ENCODE data around the gene GFI1. TPM values are rescaled to one million over a fixed set of nuclear protein-coding genes. Genes with fewer than 3 reads are reported as not detected.

Gene GFI1
- total RNA-seq, 1 experiment from 2014 or later = 0.35 TPM

DNA sequence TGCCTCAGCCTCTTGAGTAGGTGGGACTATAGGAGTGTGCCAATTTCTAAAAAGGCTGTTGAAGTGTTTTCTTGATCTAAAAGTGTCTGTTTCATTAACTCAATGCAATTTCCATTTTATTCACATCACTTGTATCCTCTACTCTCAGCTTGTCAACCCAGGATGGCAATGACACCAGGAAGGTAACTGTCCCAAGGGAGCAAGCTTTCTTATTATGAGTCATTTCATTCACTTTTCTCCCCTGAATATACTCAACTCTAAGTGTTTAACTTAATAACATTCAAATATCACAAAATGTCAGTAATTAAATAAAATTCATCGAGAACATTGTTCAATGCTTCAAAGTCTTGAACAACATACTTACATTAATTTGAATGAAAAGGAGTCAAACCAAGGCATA lies 22.9 kb upstream of the GFI1 start:
- TF ChIP-seq, protein P1, sequence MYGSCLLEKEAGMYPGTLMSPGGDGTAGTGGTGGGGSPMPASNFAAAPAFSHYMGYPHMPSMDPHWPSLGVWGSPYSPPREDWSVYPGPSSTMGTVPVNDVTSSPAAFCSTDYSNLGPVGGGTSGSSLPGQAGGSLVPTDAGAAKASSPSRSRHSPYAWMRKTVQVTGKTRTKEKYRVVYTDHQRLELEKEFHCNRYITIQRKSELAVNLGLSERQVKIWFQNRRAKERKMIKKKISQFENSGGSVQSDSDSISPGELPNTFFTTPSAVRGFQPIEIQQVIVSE (CRISPR knock-in tag; IDR thresholded peaks at IDR 0.05; ENCODE audit: borderline replicate concordance) = no peak
- TF ChIP-seq, protein P2, sequence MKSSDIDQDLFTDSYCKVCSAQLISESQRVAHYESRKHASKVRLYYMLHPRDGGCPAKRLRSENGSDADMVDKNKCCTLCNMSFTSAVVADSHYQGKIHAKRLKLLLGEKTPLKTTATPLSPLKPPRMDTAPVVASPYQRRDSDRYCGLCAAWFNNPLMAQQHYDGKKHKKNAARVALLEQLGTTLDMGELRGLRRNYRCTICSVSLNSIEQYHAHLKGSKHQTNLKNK (CRISPR knock-in tag; IDR thresholded peaks at IDR 0.05) = no peak
- no peak for TF ChIP-seq TEAD1 (CRISPR knock-in tag; IDR thresholded peaks at IDR 0.05)
- TF ChIP-seq, protein P3, sequence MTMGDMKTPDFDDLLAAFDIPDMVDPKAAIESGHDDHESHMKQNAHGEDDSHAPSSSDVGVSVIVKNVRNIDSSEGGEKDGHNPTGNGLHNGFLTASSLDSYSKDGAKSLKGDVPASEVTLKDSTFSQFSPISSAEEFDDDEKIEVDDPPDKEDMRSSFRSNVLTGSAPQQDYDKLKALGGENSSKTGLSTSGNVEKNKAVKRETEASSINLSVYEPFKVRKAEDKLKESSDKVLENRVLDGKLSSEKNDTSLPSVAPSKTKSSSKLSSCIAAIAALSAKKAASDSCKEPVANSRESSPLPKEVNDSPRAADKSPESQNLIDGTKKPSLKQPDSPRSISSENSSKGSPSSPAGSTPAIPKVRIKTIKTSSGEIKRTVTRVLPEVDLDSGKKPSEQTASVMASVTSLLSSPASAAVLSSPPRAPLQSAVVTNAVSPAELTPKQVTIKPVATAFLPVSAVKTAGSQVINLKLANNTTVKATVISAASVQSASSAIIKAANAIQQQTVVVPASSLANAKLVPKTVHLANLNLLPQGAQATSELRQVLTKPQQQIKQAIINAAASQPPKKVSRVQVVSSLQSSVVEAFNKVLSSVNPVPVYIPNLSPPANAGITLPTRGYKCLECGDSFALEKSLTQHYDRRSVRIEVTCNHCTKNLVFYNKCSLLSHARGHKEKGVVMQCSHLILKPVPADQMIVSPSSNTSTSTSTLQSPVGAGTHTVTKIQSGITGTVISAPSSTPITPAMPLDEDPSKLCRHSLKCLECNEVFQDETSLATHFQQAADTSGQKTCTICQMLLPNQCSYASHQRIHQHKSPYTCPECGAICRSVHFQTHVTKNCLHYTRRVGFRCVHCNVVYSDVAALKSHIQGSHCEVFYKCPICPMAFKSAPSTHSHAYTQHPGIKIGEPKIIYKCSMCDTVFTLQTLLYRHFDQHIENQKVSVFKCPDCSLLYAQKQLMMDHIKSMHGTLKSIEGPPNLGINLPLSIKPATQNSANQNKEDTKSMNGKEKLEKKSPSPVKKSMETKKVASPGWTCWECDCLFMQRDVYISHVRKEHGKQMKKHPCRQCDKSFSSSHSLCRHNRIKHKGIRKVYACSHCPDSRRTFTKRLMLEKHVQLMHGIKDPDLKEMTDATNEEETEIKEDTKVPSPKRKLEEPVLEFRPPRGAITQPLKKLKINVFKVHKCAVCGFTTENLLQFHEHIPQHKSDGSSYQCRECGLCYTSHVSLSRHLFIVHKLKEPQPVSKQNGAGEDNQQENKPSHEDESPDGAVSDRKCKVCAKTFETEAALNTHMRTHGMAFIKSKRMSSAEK (CRISPR knock-in tag; IDR thresholded peaks at IDR 0.05; ENCODE audit: borderline replicate concordance) = no peak
- peaks cover 5% of the 10 kb centered on the region for H3K9me3 Mint-ChIP-seq
- DNase-seq (ENCODE audit: low spot score) (no peak), ATAC-seq (no peak)
- no peaks in the 10 kb centered on the region for H3K27me3 Mint-ChIP-seq (ENCODE audit: low read depth)
- H3K27ac Mint-ChIP-seq = no peak overlapping the region
- CTCF ChIA-PET = no interaction called here
- H3K36me3 Mint-ChIP-seq = no peaks in the 10 kb centered on the region
- no peak overlapping the region for H3K4me3 Mint-ChIP-seq
- no peaks in the 10 kb centered on the region for H3K4me1 Mint-ChIP-seq
- POLR2A ChIA-PET = no interaction called here

DNA sequence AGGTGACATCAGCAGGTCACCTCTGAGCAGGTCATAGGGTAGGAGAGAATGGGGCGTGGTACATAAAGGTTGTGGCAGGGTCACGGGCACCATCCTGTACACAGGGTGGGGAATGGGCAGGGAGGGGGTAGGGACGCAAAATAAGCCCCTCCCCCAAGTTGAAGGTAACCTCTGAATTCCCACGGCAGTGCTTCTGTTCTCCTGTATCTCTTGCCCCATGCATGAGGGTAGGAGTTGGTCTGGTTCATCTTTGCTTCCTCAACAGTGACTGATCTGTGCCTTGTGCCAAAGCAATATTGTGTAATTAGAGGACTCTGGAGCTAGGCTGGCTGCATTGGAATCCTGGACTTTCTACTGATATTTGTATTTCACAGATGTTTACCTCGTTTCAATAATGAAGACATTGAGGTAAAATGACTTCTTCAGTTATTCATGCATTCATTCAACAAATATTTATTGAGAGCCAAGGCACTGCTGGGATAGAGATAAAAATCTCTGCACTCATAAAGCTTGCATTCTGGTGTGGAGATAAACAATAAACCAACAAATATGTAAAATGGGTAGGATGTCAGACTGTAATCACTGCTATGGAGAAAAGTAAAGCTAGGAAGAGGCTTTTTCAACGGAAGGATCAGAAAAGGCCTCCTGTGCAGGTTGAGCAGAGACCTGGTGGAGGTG lies 18.4 kb upstream of the GFI1 start:
- peaks cover 8% of the 10 kb centered on the region for H3K9me3 Mint-ChIP-seq
- ChIA-PET CTCF (no interaction called here), POLR2A (no interaction called here)
- no peak for ATAC-seq
- H3K27me3 Mint-ChIP-seq (ENCODE audit: low read depth) = 0 out of 2 replicates have a peak, but pooled peaks cover 2% of the 10 kb centered on the region
- no peaks in the 10 kb centered on the region for H3K4me1 Mint-ChIP-seq
- no peak overlapping the region for H3K4me3 Mint-ChIP-seq
- H3K27ac Mint-ChIP-seq = no peak overlapping the region
- 0 out of 2 replicates have a peak, but pooled peaks have one; percentile 11 for TF ChIP-seq GABPB1 (CRISPR knock-in tag; IDR thresholded peaks at IDR 0.05)
- TF ChIP-seq ZNF416 (CRISPR knock-in tag; IDR thresholded peaks at IDR 0.05) = no peak
- no peaks in the 10 kb centered on the region for H3K36me3 Mint-ChIP-seq
- DNase-seq (ENCODE audit: low spot score) = no peak

DNA sequence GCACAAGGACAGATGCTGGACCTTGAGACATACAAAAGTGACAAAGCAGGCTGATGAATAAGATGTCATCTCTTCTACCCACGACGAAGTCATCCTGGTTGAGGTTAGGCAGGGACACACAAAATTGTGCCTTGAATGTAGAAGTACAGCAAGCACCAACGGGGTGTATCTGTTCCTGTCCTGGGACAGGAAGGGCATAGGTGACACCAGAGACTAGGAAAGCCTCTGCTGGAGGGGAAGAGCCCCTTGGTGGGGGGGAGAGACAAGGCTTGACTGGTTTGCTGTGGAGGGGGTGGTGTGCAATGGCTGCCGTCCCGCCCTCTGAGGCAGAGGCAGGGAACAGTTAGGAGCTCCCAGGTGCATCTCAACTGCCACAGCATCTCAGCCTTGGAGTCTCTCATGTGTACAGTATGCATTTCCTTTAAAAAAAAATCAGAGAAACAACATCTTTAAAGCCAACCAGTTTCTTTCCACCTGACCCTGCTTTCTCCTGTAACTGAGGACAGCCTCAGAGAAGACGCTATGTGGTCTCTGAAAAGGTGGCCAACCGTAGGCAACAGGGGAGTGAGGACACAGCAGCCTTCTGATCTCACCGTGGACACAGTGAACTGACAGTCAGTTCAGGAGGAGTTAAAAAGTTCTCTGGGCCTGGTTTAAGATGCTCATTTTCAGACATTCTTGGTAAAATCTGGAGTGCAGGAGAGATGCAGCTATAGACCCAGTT lies 17.7 kb upstream of the GFI1 start:
- no peaks in the 10 kb centered on the region for H3K4me1 Mint-ChIP-seq
- no peak overlapping the region for H3K27ac Mint-ChIP-seq
- CTCF ChIA-PET = no interaction called here
- ATAC-seq = no peak
- 0 out of 2 replicates have a peak, but pooled peaks cover 4% of the 10 kb centered on the region for H3K27me3 Mint-ChIP-seq (ENCODE audit: low read depth)
- POLR2A ChIA-PET = no interaction called here
- DNase-seq (ENCODE audit: low spot score) = no peak
- peaks cover 8% of the 10 kb centered on the region for H3K9me3 Mint-ChIP-seq
- H3K4me3 Mint-ChIP-seq = no peak overlapping the region
- H3K36me3 Mint-ChIP-seq = no peaks in the 10 kb centered on the region
- TF ChIP-seq, protein P4, sequence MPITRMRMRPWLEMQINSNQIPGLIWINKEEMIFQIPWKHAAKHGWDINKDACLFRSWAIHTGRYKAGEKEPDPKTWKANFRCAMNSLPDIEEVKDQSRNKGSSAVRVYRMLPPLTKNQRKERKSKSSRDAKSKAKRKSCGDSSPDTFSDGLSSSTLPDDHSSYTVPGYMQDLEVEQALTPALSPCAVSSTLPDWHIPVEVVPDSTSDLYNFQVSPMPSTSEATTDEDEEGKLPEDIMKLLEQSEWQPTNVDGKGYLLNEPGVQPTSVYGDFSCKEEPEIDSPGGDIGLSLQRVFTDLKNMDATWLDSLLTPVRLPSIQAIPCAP (CRISPR knock-in tag; IDR thresholded peaks at IDR 0.05) = no peak
- TF ChIP-seq, protein P5, sequence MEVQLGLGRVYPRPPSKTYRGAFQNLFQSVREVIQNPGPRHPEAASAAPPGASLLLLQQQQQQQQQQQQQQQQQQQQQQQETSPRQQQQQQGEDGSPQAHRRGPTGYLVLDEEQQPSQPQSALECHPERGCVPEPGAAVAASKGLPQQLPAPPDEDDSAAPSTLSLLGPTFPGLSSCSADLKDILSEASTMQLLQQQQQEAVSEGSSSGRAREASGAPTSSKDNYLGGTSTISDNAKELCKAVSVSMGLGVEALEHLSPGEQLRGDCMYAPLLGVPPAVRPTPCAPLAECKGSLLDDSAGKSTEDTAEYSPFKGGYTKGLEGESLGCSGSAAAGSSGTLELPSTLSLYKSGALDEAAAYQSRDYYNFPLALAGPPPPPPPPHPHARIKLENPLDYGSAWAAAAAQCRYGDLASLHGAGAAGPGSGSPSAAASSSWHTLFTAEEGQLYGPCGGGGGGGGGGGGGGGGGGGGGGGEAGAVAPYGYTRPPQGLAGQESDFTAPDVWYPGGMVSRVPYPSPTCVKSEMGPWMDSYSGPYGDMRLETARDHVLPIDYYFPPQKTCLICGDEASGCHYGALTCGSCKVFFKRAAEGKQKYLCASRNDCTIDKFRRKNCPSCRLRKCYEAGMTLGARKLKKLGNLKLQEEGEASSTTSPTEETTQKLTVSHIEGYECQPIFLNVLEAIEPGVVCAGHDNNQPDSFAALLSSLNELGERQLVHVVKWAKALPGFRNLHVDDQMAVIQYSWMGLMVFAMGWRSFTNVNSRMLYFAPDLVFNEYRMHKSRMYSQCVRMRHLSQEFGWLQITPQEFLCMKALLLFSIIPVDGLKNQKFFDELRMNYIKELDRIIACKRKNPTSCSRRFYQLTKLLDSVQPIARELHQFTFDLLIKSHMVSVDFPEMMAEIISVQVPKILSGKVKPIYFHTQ (CRISPR knock-in tag; IDR thresholded peaks at IDR 0.05) = no peak
- TF ChIP-seq ELF4 (CRISPR knock-in tag; IDR thresholded peaks at IDR 0.05; ENCODE audit: low read depth) (no peak), CREB1 (CRISPR knock-in tag; IDR thresholded peaks at IDR 0.05) (no peak), HMGA2 (CRISPR knock-in tag; IDR thresholded peaks at IDR 0.05) (no peak), ZNF263 (CRISPR knock-in tag; IDR thresholded peaks at IDR 0.05; ENCODE audit: low read depth) (no peak), MYBL2 (CRISPR knock-in tag; IDR thresholded peaks at IDR 0.05) (no peak)
- TF ChIP-seq, protein P3 (CRISPR knock-in tag; IDR thresholded peaks at IDR 0.05; ENCODE audit: borderline replicate concordance) = no peak

Data from WTC11 (cell line).